NCI-H1436 treated with DMSO at 0.1 percent for 48 hours (cell line): ENCODE results near the gene GZMA.
"Not testable (repeated sequence)": the region's sequence is repeated elsewhere in the genome, so short reads cannot be mapped to it uniquely, and the experiment has no call there.

Source experiments
- DNase-seq: peaks from one replicate; lab custom pipeline; 2025; lab: John Stamatoyannopoulos, UW

GZMA gene

DNA sequence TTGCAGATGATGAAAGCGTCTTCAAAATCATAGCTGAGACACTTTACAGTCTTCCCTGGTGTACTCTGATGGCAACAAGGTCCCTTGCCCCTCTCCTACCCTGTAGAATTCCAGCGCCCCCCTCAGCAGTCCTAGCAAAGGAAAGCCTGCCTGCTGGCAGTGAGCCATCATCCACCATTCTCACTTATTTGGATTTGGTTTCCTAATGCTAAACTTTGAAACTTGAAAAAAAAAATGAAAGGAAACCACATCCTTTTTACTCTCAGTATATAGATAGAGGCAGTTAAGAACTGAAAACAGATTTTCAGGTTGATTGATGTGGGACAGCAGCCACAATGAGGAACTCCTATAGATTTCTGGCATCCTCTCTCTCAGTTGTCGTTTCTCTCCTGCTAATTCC lies at the start of gene GZMA:
GZMA (plus strand) TSS at position 299 of the 400 bp plus-strand sequence; CDS start at position 336, 37 bp downstream.
- no peak for DNase-seq

DNA sequence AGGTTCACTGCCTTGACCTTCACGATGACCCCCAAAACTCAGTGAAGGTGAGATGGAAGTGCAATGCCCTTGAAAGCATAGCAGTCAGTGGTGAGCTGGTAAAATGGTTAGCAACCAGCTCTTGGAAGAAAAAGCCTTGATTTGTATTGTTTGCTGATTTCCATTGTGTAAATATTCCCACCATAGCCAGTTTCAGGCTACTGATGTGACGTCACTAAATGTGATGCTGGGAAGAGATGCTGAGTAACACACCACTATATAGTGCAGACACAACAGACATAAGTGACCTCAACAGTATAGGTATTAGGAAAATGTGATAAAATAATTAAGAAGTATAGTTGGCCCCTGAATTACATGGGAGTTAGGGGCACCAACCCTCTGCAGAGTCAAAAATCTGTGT lies 47.3 kb upstream of the GZMA start:
- no peak for DNase-seq

DNA sequence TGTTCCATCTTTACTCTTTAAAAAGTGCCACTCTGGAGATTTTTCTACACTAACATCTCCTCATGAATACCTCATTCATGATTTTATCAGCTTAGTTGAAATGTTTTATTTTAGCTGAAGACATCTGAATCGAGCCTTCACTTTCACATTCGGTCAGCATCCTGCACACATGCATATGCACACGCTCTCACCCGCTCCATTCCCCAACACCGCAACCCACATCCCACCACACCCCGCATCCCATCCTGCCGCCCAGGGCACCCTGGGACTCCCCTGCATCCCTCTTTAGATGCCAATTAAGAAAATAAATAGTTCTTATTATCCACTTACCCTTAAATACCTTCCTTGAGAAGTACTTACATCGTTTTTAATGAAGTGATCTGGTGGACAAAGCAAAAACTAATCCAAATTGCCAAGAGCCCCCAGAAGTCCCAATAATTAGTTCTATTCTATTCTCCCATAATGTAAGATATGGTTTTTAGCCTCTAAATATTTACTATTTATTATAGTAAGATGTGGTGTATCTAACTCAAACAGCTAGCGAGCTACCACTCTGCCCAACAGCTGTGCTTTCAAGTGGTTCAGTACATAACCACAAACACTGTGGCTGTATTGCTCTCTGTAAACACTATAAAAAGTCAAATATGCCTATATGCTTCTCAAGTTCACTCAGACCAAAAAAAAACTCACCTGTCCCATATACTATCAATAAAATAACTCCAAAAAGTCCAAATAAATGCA lies 40.2 kb upstream of the GZMA start:
- no peak for DNase-seq

DNA sequence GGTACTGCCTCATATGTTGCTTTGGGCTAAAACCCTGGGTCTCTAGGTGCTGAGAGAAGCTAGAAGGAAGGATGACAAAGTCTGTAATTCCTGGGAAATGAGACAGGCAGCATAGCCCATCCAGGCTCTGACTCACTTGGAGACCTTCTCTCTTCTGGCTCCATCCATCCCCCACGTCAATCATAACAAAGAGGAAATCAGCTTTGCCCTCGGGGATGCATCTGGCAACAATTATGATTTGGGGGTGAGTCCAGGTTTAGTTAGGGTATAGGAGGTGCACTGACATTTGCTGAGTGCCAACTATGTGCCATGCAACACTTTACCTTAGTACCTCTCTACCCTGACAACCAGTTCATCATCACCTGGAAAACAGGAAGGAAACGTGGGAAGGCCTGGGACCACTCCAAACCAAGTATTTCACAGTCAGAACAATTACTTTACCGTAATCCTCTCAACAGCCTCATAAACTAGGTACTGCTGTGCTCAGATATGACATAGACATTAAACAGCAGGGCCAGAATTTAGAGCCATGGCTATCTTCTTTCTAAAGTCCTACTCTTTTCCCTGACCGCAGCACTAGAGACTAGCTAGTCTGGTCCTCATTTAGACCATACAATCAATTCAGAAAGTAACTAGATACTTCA lies 39.1 kb upstream of the GZMA start:
- no peak for DNase-seq

DNA sequence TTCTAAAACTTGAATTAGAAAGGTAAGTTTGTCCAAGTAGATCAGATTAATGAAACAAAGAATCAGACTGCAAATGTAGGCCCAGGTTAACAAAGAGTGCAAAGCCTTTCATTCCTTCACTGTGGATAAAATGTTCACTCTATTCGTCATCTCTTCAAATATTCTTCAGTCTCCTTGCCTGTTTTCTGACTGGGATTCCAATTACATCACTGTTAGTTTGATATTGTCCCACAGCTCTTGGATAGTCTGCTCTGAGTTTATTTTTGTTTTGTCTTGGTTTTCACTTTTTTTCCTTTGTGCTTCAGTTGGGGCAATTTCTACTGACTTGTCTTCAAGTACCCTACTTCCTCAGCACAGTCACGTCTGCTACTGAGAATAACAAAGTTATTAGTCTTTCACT lies 38.5 kb upstream of the GZMA start:
- DNase-seq, result no peak

DNA sequence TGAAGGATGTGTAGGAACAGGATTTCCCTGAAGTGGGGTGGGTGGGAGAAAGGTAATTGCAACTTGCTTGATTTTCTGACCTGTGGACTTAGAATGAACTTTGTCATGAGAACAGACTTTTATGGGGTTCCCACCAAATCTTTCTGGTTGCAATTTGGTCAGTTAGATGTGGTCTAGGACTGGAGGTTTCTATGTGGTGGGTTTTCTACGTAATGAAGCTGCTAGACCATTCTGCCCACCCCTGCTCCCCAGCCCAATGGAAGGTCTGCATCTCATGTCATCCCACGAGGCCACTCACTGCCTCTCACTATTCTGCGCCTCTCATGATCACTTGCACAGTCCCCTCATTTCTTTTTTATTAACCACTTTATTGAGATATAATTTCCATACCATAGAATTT lies 37.9 kb upstream of the GZMA start:
- DNase-seq, result no peak

DNA sequence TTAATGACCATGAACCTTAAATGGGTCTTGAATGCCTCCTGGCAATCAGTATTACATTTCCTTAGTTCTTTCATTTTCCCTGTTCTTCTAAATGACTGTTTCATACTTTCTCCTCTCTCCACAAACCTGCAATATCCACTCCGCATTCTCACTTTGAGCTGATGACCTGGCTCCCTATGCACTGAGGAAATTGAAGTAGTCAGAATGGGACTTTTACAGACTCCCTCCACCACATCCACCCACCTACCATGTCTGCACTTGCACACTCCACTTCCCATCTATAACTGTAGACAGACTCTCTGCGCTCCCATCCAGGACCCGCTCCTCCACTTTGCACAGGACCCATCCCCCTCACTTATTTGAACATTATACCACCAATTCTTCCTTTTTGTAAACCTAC lies 36.2 kb upstream of the GZMA start:
- DNase-seq, result no peak

DNA sequence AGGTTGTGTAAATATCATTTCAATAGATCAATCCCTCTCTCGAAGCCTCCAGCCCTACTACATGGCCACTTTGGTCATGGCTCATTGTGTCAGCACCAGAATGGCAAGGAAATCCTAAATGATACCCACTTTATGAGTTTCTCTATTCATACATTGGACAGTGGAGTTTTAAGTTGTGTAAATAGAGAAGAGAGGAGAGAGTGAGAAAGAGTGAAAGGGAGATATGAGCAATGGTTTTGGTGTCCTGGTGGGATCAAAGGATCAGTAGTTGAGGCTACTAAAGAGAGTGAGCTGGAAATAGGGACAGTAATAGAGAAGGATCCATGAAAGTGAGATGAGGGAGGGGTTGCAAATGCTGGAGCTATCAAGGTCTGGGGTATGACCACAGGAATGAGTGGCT lies 31.5 kb upstream of the GZMA start:
- no peak for DNase-seq

DNA sequence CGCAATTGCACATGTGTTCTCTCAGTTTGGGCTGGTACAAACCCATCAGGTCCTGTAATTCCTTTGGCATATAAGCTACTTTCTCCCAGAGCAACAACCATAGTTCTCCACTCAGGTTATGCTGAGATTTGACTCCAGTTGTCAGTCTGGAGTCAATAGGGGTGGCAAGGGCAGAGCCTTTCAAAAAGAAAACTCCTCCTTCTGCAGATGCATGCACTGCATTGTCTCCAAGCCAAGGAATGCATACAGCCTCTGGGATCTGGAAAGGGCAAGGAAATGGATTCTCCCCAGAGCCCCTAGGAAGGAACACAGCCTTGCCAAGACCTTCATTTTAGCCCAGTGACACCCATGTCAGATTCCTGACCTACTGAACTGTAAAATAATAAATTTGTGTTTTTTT lies 31.0 kb upstream of the GZMA start:
- DNase-seq, result no peak

DNA sequence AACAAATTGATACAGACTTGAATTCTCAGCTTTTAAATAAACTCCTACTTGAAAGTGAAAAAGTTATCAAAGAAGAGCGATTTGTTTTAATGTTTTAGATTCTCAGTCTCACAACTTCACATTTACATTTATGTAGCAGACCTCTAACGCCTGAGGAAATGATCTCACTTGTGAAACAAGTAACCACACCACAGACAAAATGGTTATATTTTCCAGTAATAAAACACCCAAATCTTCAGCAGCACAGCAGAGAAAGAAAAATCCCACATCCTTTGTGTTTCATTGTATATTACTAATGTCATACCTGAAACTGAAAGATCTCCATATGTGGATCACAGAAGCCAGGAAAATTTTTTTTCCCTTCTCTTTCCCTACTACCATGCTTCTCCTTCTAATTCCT lies 29.8 kb upstream of the GZMA start:
- no peak for DNase-seq

DNA sequence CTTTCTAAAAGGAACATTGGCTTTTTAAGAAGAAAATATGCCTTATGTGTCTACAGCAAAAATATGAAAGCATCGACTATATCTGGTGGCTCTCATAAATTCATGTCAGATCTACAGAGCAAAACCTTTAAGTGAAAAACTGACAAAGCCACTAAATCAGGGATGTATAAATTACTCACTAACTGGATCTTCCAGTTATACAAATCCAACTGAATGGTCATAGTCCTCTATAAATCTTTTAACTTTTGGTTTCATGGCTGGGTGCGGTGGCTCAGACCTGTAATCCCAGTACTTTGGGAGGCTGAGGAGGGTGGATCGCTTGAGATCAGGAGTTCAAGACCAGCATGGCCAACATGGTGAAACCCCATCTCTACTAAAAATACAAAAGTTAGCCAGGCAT lies 29.2 kb upstream of the GZMA start:
- no peak for DNase-seq

DNA sequence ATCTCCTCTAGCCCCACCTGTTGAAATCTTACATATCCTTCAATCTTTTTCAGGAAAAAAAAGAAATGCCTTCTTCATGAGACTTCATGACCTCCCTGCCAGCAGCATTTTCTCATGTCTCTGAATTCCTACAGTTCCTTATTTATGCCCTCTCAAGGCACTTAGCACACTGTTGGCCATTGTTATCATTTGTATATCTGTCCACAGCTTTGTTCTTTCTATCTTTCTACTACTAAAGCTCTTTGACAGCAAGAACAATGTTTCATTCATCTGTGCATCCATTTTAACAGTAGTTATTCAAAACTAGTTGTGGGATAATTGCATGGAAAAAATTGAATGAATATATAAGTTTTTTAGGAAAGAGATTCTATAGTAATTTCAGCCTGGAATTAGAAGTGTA lies 20.9 kb upstream of the GZMA start:
- no peak for DNase-seq

DNA sequence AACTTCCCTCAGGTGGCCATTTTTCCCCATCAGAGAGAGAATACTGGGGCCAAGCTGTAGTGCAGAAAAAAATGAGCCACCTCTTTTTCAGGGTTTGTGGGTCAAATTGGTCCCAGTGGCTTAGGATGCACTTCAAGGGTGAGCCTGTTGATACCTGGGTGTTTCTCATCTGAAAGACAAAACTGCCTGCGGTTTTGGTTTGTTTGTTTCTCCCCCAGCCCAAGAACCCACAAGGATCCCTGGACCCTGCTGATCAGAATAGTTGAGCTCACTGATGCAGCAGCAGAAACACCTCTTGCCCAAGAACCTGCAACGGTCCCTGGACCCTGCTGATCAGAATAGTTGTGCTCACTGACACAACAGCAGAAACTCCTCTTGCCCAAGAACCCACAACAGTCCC lies 13.1 kb upstream of the GZMA start:
- DNase-seq, result not testable (repeated sequence)

DNA sequence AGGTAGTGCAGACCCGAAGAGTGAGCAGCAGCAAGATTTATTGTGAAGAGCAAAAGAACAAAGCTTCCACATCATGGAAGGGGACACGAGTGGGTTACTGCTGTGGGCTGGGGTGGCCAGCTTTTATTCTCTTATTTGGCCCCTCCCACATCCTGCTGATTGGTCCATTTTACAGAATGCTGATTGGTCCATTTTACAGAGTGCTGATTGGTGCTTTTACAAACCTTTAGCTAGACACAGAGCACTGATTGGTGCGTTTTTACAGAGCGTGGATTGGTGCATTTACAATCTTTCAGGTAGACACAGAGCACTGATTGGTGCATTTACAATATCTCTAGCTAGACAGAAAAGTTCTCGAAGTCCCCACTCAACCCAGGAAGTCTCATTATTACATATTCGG lies 11.4 kb upstream of the GZMA start:
- not testable (repeated sequence) for DNase-seq

DNA sequence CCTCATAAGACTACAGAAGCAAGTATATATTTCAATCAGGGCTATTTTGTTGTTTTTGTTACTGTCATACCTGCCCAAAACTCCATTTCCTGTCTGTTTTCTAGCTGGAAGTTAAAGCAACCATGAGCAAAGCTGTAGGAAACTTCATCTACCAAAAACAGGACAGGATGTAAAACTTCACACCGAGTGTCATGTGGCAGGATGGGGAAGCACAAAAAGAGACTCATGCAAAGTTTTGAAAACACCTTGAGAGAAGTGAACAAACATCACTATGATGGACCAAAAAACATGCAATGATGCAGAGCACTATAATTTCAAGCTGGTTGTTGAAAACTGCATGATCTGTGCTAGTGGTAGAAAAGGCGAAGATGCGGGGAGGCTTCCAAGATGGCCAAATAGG lies 6.3 kb upstream of the GZMA start:
- no peak for DNase-seq

DNA sequence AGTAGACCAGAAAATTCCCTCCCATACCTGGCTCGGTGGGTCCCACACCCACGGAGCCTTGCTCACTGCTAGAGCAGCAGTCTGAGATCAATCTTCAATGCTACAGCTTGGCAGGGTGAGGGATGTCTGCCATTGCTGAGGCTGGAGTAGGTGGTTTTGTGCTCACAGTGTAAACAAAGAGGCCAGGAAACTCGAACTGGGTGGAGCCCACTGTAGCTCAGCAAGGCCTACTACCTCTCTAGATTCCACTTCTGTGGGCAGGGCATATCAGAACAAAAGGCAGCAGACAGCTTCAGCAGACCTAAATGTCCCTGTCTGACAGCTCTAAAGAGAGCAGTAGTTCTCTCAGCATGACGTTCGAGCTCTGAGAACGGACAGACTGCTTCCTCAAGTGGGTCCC lies 5.6 kb upstream of the GZMA start:
- no peak for DNase-seq

DNA sequence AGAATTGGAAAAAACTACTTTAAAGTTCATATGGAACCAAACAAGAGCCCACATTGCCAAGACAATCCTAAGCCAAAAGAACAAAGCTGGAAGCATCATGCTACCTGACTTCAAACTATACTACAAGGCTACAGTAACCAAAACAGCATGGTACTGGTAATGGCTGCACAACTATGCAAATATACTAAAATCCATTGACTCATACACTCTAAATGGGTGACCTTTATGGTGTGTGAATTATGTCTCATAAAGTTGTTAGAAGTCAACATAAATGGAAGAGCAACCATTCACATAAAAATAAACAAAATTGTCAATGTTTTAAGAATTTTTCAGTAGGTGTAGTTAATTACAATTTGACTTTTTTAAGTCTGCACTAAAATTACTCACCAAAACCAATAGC lies 1.3 kb upstream of the GZMA start:
- DNase-seq, result not testable (repeated sequence)

DNA sequence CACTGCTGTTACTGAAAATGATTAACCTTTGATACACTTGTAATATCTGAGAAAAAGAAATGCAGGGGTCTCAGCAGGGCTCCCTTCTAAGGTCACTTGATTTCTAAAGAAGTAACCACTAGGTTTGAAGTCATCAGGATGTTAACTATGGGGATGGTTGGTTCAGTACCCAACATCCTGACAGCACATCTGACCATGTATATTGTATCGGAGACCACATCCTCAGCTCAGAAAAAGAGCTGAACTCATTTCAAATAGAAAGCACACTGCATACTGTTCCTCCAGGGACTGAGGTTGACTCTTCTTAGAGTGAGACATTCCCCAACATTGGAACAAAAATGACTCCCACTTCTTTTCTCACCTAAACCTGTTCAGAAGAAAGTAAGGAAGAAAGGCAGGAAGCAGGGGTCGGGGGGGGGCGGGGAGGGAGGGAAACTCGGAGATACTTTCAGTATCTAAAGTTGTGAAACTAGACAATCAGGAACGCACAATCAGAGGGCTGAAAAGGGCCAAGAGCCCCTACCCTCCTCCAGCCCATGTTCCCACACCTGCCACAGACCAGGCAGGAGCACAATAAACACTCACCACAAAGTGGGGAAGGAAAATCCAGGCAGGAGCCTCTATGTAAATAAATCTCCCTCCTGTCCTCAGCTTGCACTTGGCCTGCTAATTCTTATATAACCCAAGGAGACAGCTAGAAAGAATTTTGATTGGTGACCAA lies 730 bp upstream of the GZMA start:
- no peak for DNase-seq

DNA sequence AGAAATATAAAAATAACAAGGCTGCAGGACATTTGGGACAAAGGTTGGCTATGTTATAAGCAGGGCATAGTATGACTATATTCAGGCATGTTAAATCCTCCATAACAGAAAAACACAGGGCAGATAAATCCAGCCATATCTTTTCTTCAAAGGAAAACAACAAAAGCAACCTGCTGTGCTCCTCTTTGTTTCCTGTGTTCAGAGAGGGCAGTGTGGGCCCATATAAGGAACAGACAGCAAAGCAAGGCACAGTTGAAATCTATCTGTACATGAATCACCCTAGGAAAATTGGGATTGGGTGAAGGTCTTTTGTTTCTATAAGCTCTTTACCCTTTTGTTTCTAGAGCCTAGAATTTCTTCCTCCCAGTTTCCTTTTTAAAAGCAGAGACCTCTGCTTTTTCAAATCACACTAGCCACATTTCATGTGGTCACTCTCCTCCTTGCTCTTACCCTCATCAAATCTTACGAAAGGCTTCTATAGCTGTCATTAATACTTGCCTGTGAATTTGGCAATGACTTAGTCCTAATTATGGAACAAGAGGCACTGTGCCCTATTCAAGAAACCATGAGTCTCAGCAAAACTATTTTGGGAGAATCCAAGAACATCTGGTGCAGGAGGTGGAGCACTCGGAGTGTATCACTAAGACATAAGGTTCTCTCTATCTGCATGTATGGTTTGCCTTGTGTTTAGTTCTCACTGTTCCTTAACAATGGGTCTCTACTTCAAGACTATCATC lies 1.8 kb downstream of the GZMA start:
- DNase-seq, result no peak

DNA sequence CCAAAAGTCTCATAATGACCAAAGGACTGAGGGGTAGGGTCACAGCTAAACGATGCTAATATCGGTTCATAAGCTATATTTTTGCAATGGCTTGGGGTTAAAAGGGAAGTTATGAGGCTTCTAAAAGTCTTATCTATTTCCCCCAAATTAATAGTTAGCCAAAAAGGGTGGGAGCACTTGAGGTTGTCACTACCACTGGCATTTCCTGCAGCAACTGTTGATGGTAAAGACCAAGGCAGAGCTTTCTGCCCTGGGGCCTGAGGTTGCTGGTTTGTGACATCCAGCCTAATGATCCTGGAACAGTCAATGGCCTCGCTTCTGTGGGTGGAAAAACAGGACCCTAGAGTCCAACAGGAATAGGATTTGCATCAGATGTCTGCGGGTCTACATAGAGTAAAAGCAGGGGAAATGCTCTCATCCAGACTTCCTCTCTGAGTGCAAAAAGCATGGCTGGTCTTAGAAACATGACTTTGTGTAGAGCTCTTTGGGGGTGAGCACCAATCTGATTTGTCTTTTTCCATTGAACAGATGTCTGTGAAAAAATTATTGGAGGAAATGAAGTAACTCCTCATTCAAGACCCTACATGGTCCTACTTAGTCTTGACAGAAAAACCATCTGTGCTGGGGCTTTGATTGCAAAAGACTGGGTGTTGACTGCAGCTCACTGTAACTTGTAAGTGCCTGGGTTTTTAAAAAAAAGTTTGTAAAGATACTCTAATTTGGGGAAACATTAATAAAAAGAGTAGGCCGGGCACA lies 2.7 kb downstream of the GZMA start:
- no peak for DNase-seq

DNA sequence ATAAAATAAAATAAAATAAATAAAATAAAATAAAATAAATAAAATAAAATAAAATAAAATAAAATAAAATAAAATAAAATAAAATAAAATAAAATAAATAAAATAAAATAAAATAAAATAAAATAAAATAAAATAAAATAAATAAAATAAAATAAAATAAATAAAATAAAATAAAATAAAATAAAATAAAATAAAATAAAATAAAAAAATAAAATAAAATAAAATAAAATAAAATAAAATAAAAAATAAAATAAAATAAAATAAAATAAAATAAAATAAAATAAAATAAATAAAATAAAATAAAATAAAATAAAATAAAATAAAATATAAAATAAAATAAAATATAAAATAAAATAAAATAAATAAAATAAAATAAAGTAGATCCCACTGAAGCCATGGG lies 3.5 kb downstream of the GZMA start:
- not testable (repeated sequence) for DNase-seq

DNA sequence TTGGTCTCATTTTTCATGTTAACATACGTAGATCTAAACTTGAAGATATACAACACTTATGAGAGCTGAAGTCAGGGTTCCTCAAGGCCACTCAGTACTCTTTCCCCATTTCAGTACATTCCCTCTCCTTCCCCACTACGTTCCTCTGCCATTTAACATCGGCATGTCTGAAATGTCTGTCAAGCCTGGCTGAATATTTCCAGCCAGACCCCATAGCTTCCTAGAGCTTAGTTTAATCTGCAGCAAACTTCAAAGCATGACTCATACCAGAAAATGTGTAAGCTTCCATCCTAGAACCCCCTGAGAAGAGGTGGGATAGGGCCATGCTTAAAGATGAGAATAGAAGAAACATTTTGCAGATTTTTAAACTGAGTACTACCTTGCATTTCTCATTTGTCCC lies 6.2 kb downstream of the GZMA start:
- no peak for DNase-seq
